ENCODE measurements around the gene TMEM258. TPM values are rescaled to one million over a fixed set of nuclear protein-coding genes. Genes with fewer than 3 reads are reported as not detected.

Gene TMEM258
- total and polyA plus RNA-seq, 4 donors: 31.0 to 136 (median 98.7) TPM

- Histone ChIP-seq H3K4me3 (ENCODE audit: low read depth in 1 of 3, low read length in 3 of 3) (no peak overlapping the region), H3K27ac (ENCODE audit: low read depth in 1 of 2, low read length in 2 of 2) (peak overlapping the region; percentile 87 to 97), H3K36me3 (ENCODE audit: control insufficient read depth in 4 of 4, insufficient read depth in 3 of 4, low read depth in 1 of 4, low read length in 3 of 4) (no peaks in the 10 kb centered on the region), H3K27me3 (ENCODE audit: control insufficient read depth in 4 of 4, insufficient read depth in 4 of 4, low read length in 3 of 4) (no peaks in the 10 kb centered on the region), H3K9ac (ENCODE audit: low read depth in 1 of 2, low read length in 2 of 2) (no peak overlapping the region), H3K4me1 (ENCODE audit: control insufficient read depth in 4 of 4, insufficient read depth in 4 of 4, low read length in 3 of 4) (peaks cover 9 to 40% (median 23%) of the 10 kb centered on the region in 4 donors), H3K9me3 (ENCODE audit: control insufficient read depth in 4 of 4, low read length in 3 of 4) (no peaks in the 10 kb centered on the region)
- TF ChIP-seq SP1 (IDR thresholded peaks at IDR 0.05) (no peak), REST (IDR thresholded peaks at IDR 0.05) (no peak), RXRA (IDR thresholded peaks at IDR 0.05) (no peak), HNF4A (conservative IDR thresholded peaks at IDR 0.05) (no peak), NR2F2 (IDR thresholded peaks at IDR 0.05) (no peak), JUND (IDR thresholded peaks at IDR 0.05) (no peak), FOXA2 (IDR thresholded peaks at IDR 0.05) (no peak), FOXA1 (IDR thresholded peaks at IDR 0.05) (no peak), TAF1 (conservative IDR thresholded peaks at IDR 0.05) (no peak), YY1 (IDR thresholded peaks at IDR 0.05) (no peak), ZBTB33 (IDR thresholded peaks at IDR 0.05) (no peak), HNF4G (IDR thresholded peaks at IDR 0.05) (no peak), CTCF (IDR thresholded peaks at IDR 0.05; ENCODE audit: low read depth, low read length, missing input control) (no peak), GABPA (IDR thresholded peaks at IDR 0.05 in 1 of 2, conservative IDR thresholded peaks at IDR 0.05 in 1 of 2) (no peak), RAD21 (IDR thresholded peaks at IDR 0.05) (no peak), EGR1 (IDR thresholded peaks at IDR 0.05; ENCODE audit: low read depth in 2 of 2) (no peak)
- TF ChIP-seq, protein P1, sequence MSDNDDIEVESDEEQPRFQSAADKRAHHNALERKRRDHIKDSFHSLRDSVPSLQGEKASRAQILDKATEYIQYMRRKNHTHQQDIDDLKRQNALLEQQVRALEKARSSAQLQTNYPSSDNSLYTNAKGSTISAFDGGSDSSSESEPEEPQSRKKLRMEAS (IDR thresholded peaks at IDR 0.05): no peak
- TF ChIP-seq, protein P2, sequence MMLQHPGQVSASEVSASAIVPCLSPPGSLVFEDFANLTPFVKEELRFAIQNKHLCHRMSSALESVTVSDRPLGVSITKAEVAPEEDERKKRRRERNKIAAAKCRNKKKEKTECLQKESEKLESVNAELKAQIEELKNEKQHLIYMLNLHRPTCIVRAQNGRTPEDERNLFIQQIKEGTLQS (IDR thresholded peaks at IDR 0.05): no peak
- DNase-seq (ENCODE audit: low spot score): no peak
- 89% methylated on average over 31 of the region's 31 CpGs for WGBS
These were observed 37.6 kb downstream of the TMEM258 start for GRCh38 chr11:61754534-61755482.
